Muscle of arm (tissue), 12 donors: ENCODE data around the gene TTLL10. TPM values are rescaled to one million over a fixed set of nuclear protein-coding genes. Genes with fewer than 3 reads are reported as not detected.
"Not testable (repeated sequence)": the region's sequence is repeated elsewhere in the genome, so short reads cannot be mapped to it uniquely, and the experiment has no call there.

ENCODE experiments used
- DNase-seq: peaks from one replicate; pipeline ENCODE4 v3.0.0-alpha.2; 2013
- polyA plus RNA-seq, 12 donors: library from polyadenylated mRNA; unstranded; fragments of 120-200 nt; gene quantifications; one replicate each; pipeline ENCODE4 v1.2.1, GENCODE V29; 2013; ENCODE audit not compliant: insufficient read length in 12 of 12

The TTLL10 gene
- polyA plus RNA-seq, 12 donors = 0.10 to 0.72 (median 0.33) TPM; not detected in 5

- no peak for DNase-seq
These were observed 11.6 kb downstream of the TTLL10 start for GRCh38 chr1:1185101-1185765.

GRCh38 chr1:1187938-1188337 is 14.3 kb downstream of the TTLL10 start:
- no peak for DNase-seq

DNA sequence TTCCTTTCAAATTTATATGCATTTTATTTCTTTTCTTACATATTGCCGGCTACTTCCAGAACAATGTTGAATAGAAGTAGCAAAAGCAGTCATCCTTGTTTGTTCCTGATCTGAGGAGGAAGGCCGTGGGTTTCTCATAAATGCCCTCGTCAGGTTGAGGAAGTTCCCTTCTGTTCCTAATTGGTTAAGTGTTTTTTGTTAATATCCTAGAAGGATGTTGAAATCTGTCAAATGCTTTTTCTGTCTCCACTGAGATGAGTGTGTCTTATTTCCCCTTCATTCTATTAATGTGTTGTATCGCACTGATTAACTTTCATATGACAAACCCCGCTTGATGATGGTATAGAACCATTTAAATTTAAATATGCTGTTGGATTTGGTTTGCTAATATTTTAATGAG is 15.4 kb downstream of the TTLL10 start:
- DNase-seq = no peak

- DNase-seq = no peak
These were observed 18.1 kb downstream of the TTLL10 start for GRCh38 chr1:1191734-1192133.

DNA sequence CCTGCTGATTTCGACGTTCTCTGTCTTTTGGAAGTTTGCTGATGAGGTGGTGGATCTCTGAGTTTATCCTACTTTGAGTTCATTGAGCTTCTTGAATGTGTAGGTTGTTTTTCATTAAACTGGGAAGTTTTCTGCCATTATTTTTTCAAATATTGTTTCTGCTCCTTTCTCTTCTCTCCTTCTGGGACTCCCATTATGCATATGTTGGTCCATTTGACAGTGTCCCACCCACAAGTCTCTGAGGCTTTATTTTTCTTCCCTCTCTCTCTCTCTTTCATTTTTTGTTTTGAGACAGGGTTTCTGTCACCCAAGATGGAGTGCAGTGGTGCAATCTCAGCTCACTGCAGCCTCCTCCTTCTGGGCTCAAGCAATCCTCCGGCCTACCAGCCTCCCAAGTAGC is 21.0 kb downstream of the TTLL10 start:
- DNase-seq = no peak

DNA sequence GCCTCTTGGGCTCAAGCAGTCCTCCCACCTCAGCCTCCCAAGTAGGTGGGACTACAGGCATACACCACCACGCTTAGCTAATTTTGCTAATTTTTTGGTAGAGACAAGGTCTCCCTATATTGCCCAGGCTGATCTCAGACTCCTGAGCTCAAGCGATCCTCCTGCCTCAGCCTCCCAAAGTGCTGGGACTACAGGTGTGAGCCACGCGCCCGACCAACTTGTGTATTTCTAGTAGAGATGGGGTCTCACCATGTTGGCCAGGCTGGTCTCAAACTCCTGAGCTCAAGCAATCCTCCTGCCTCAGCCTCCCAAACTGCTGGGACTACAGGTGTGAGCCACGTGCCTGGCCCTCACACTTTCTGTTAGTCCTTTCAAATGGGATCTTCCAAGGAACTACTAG is 22.0 kb downstream of the TTLL10 start:
- DNase-seq = not testable (repeated sequence)

GRCh38 chr1:1196431-1197187 is 22.9 kb downstream of the TTLL10 start:
- DNase-seq = no peak

- DNase-seq = no peak
These were observed 23.5 kb downstream of the TTLL10 start for GRCh38 chr1:1197188-1197500.

DNA sequence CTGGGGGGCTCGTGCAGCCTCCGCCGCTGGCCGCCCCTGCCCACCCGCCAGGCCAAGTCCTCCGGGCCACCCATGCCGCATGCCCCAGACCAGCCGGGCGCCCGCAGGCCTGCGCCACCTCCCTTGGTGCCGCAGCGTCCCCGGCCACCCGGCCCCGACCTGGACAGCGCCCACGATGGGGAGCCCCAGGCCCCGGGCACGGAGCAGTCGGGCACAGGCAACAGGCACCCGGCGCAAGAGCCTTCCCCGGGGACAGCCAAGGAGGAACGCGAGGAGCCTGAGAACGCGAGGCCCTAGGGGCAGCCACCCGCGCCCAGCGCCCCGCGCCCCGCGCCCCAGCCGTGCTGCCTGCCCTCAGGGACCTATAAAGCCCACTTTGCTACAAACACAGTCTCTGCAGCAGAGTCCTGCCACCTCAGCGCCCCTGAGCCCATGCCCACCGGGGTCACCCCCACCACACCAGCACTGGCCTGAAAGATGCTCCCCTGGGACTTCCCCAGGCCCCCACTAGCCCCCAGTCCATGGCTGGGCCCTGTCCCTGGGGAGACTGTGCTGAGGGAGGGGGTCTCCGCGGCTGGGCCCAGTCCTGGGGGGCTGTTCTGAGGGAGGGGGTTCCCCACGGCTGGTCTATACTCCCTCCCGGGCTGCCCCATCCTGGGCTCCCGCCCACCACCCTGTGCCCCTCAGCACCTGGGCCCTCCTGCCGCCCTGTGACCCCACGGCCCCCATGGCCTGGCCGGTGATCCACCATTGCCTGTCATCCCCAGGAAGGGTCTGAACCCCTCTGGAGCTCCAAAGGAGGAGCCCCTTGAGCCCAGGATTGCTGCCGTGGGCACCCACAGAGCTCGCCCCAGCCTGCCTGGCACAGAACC is 24.1 kb downstream of the TTLL10 start:
- DNase-seq = no peak

DNA sequence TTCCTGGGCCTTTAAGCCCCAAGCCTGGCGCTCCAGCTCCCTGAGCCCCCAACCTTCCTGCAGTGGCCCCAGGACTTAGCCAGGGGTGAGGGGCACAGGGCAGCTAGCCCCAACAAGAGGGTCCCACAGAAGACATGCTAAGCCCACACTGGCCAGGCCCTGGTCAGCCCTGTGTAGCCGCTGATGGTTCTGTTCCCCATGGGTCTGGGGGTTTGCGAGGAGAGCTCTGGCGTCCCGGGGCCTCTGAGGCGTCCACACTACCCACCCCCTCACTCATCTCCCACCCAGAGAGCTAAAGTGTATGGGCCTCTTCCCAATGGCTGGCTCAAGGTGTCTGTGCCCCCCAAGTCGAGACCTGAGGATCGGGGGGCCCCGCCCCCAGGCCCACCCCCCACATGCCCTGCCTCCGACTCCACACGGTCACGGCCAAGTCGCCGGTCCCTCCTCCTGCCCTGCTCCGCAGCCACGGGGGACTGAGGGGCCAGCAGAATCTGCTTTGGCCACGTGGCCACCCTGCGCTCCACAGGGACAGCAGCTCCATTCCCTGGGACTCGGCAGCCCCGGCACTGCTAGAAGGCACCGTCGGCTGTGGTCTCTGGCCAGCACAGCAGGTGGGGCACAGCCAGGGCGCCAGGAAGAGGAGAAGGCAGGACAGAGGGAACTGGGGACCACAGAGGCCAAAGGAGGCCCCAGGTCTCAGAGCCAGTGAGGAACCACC is 24.9 kb downstream of the TTLL10 start:
- DNase-seq = no peak

DNA sequence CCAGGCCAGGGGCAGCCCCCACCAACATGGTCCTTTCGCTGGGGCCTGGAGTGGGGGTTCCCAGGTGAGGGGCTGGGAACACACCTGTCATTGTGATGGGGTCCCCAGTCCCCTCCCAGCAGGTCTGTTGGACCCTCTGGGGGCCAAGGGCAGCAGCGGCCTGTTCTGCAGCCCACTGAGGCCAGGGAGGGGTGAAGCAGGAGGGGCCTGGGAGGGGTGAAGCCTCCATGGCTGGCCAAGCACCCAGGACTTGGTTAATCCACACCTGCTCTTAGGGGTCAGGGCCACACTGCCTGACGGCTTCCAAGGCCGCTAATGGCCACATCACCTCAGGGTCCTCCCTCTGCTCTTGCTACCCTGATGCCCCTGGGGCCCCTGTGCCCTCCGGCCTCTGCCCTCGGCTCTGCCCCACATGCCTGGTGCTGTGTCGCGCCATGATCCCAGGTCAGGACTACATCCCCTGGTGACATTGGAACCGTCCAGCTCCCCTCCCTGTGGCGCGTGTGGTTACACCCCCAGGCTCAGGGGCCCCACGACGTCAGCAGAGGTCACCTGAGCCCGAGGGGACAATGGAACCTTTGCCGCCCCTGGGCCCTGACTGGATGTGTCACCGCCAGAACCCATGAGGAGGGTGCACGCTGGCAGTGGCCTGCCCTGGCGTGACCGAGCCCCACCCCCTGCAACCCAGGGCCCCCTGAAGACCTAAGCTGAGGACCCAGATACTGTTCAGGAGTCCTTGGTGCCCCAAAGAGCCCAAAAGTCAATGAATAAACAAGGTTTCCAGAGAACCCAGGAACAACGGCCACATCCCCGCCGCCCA is 25.7 kb downstream of the TTLL10 start:
- DNase-seq = no peak

- no peak for DNase-seq
These were observed 26.5 kb downstream of the TTLL10 start for GRCh38 chr1:1199961-1200875.

DNA sequence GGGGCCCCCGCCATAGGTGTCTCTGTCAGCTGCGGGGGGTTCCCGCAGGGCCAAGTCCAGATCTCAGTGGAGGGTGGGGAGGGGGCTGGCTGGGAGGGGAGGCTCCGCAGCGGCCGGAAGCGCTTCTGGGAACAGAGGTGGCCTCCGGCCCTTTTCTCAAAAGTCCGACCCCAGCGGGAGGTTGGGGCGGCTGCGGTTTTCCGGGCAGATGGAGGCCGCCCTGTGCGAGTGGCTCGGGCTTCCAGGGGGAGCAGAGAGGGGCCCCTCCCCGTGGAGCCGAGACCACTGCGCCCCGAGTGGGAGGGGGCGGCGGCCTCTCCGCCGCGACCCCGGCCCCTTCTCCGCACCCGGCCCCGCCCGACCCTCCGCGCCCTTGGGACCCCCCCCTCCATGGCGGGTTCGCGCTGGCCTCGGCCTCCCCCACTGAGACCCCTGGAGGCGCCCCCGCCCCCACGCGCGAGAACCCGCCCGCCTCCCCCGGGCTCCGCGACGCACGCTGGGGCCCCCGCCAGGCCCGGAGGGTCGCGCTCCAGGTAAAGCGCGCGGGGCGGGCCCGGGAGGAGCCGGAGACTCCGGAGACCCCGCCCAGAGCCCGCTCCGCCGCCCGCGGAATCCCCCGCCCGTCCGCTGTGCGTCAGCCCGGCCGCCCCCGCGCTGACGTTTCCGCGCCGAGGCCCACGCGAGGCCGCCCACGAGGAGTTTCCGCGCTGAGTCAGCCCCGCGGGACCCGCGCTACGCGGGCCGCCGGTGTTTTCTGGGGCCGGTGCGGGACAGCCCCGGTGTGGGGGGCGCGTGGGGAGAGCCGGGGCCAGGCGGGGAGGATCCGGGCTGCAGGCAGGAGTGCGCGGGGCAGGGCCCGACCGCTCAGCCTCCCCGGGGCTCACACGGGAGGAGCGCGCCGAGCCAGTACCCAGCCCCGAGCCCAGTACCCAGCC is 27.5 kb downstream of the TTLL10 start:
- DNase-seq = peak; percentile 53

DNA sequence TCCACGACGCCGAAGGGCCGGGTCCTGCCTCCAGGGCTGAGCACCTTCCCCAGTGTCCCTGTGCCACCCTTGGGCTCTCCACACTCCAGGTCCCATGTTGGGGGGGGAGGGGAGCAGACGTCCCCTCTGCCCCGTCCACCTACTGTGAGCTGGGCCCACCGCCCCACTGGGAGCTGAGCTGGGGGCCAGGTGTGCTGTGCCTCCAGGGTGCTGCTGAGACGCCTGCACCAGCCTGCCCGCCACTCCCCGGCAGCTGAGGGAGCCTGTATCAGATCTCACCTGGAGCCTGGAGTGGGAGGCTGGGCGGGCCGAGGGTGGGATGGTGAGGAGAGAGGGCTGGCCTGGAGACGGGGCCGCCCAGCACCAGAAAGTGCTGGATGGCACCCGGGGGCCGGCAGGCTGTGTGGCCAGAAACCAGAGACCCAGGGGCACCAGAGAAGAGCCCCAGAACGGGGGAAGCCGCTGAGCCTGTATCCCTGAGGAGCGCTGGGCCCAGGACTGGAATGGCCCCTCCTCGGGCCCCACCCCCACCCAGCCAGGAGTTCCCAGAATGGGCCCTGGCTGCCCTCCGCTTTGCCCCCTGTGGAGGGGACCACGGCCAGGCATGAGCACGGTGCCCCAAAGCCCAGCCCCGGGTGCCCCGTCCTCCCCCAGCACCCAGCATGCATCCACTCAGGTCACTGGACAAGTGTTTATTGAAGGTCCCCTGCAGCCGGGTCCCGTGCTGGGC is 29.3 kb downstream of the TTLL10 start:
- no peak for DNase-seq

- no peak for DNase-seq
These were observed 30.1 kb downstream of the TTLL10 start for GRCh38 chr1:1203561-1204424.

DNA sequence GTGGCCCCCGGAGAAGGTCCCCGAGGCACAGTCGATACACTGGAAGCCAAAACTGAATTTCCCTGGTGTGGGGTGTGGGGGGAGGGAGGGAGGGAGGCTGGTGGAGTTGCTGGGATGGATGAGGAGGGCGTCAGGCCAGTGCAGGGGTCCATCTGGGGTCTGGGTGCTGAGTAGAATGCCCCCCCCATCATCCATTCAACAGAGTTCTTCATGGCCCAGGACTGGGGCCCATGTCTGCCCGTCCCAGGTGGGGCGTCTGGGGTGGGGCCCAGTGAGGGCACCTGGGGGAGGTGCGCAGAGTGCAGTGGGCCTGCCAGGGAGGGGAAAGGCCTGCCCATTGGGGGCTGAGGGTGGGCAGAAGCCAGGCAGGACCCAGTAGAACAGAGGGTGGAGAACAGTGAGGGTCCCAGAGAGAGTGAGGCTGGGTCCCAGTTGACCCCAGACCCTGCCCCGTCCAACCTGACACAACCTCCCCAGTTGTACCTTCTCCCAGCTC is 30.8 kb downstream of the TTLL10 start:
- DNase-seq = no peak
